Activated B cell treated with CpG ODN at 0.5 μM for 24 hours (primary cell): ENCODE measurements around the gene SEPTIN10. TPM values are rescaled to one million over a fixed set of nuclear protein-coding genes. Genes with fewer than 3 reads are reported as not detected.

Experiments
- ATAC-seq: fragments of 200-7000 bp; cut with Tn5 transposase; one replicate; pipeline ENCODE4 v1.10.0; 2021; ENCODE audit warnings: low read depth, mild to moderate bottlenecking, moderate library complexity
- CTCF ChIA-PET: fragments of 350-600 bp; sonication (Branson Sonifier 250); formaldehyde crosslinking; loops from one replicate; lab custom pipeline; 2021; ENCODE audit warnings: antibody characterized with exemption; lab: Charles Lee
- POLR2A ChIA-PET: fragments of 350-600 bp; sonication (Branson Sonifier 250); formaldehyde crosslinking; loops from one replicate; lab custom pipeline; 2021; ENCODE audit warnings: antibody characterized with exemption; lab: Charles Lee
- DNase-seq: peaks from one replicate; pipeline ENCODE4 v3.0.0; 2022
- H3K27ac Mint-ChIP-seq: one replicate; pipeline ENCODE4 v1.8.0; 2020; ENCODE audit warnings: mixed read lengths
- H3K27me3 Mint-ChIP-seq: one replicate; pipeline ENCODE4 v1.8.0; 2021; ENCODE audit warnings: mixed read lengths
- H3K36me3 Mint-ChIP-seq: one replicate; pipeline ENCODE4 v1.8.0; 2021; ENCODE audit warnings: low read depth, mixed read lengths
- H3K4me1 Mint-ChIP-seq: one replicate; pipeline ENCODE4 v1.8.0; 2021; ENCODE audit warnings: mixed read lengths
- H3K4me3 Mint-ChIP-seq: one replicate; pipeline ENCODE4 v1.8.0; 2020; ENCODE audit warnings: mild to moderate bottlenecking, mixed read lengths
- H3K9me3 Mint-ChIP-seq: one replicate; pipeline ENCODE4 v1.8.0; 2020; ENCODE audit warnings: mixed read lengths
- intact Hi-C: fragments of 100-400 bp; cut with micrococcal nuclease; formaldehyde crosslinking; loops from one replicate; pipeline ENCODE4 v1.15.1; 2024
- total RNA-seq: library from RNA; stranded (reverse); gene quantifications from 2 replicates; pipeline ENCODE4 v1.2.3, GENCODE V29; 2022
- TF ChIP-seq, protein P1 (sequence below): fragments of 200-600 bp; IDR thresholded peaks from one replicate; pipeline ENCODE4 v1.8.0; 2022; ENCODE audit warnings: antibody characterized with exemption, mild to moderate bottlenecking

SEPTIN10 gene
- total RNA-seq, 1 donor from 2014 or later = 0.35 TPM

DNA sequence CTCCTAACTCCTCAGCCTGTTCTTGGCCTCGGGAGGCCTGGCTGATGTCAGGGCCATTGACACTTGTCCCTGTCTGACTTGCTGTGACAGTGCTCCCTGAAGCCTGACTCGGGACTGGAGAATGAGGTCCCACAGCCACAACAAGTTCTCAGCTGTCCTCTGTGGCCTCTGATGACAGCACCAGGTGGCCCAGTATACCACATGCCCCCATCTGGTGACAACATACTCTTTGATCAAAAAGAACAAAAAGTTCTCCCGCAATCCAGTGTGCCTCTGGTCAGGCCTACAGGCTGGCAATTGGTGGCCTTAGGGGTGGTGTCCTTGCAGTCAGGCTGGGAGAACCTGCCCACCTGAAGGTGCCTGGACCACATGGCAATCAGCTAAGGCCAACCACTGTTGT is 102.6 kb downstream of the SEPTIN10 start:
- Mint-ChIP-seq H3K4me3 (no peak overlapping the region), H3K4me1 (no peaks in the 10 kb centered on the region), H3K36me3 (no peaks in the 10 kb centered on the region), H3K27ac (no peak overlapping the region), H3K9me3 (no peaks in the 10 kb centered on the region), H3K27me3 (peaks cover 4% of the 10 kb centered on the region)
- TF ChIP-seq, protein P1, sequence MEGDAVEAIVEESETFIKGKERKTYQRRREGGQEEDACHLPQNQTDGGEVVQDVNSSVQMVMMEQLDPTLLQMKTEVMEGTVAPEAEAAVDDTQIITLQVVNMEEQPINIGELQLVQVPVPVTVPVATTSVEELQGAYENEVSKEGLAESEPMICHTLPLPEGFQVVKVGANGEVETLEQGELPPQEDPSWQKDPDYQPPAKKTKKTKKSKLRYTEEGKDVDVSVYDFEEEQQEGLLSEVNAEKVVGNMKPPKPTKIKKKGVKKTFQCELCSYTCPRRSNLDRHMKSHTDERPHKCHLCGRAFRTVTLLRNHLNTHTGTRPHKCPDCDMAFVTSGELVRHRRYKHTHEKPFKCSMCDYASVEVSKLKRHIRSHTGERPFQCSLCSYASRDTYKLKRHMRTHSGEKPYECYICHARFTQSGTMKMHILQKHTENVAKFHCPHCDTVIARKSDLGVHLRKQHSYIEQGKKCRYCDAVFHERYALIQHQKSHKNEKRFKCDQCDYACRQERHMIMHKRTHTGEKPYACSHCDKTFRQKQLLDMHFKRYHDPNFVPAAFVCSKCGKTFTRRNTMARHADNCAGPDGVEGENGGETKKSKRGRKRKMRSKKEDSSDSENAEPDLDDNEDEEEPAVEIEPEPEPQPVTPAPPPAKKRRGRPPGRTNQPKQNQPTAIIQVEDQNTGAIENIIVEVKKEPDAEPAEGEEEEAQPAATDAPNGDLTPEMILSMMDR = no peak
- CTCF ChIA-PET = interaction anchor here (1.8 to 2.7 kb wide), 2 partner anchors 379 to 383 kb away, joined by 8 to 62 read pairs; partner anchors contain the start of gene SH3RF3
- ATAC-seq = no peak
- POLR2A ChIA-PET = no interaction called here
- DNase-seq = no peak
- intact Hi-C loops = loop anchor here (2.0 kb wide), 2 partner anchors 582 to 656 kb away; no protein-coding TSS in a partner anchor

DNA sequence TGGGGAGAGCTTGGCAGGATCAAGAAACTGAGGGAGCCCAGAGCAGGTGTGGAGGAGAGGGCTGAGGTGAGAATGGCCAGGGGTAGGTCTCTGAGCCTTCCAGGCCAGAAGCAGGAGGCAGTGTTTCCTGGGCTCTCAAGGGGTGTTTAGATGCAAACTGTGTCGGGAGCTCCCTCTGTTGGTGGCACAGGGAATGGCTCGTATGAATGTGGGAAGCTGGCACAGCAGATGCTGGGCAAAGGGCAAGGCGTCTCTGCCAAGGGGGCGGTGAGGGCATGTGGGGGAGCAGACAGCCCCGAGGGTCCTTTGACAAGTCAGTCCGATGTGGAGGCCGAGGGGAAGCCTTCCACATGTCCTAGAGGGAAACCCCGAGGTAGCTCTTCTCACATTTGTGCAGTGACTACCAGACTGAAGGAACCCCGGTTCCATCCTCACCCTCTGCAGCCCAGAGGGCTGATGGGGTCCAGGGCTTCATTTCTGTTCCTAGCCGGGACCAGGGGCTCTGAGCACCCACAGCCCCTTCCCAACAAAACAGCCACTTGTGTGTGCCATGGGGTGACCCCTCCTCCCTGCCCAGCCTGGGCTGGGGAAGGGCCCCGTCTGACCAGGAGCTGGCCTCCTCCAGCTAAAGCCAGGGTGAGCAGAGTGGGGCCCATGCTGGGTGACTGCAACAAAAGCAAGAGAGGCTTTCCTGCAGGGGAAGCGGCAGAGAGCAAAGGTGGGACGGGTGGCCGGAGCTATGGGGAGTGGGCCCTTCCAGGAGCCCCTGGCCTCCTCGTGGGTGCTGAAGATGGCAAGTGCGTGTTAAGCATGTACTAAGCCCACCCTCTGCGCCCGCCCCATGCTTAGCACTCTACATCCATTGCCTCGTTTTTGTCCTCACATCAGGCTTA is 103.4 kb downstream of the SEPTIN10 start:
- H3K9me3 Mint-ChIP-seq = no peaks in the 10 kb centered on the region

DNA sequence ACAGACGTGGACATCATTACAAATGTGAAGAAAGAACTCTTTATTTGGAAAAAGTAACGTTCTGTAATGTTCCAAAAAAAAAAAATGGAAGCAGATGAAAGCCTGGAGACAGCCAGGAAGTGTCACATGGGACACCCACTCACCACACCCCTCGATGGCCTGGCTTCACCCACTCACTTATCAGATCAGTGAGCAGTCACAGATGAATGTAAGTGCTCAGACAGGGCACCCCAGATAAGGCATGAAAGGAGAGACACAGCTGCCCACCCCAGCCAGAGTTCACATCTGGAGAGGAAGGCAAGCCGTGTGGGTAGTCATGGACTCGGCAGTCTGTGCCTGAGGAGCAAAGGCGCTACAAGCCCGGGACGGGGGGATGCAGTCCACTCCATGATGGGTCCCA is 105.2 kb downstream of the SEPTIN10 start:
- POLR2A ChIA-PET = no interaction called here
- H3K36me3 Mint-ChIP-seq = no peaks in the 10 kb centered on the region
- no peak for ATAC-seq
- intact Hi-C loops = no loop called here
- H3K9me3 Mint-ChIP-seq = no peaks in the 10 kb centered on the region
- TF ChIP-seq, protein P1 = no peak
- H3K27ac Mint-ChIP-seq = no peak overlapping the region
- no peak for DNase-seq
- CTCF ChIA-PET = interaction anchor here (0.9 to 2.7 kb wide), 2 partner anchors 77 to 381 kb away, joined by 3 to 62 read pairs; partner anchors contain the start of gene SH3RF3
- H3K4me3 Mint-ChIP-seq = no peak overlapping the region
- peaks cover 4% of the 10 kb centered on the region for H3K27me3 Mint-ChIP-seq
- no peaks in the 10 kb centered on the region for H3K4me1 Mint-ChIP-seq

More for the DNA sequence above, 103.4 kb downstream of the SEPTIN10 start:
- peaks cover 4% of the 10 kb centered on the region for H3K27me3 Mint-ChIP-seq
- no peak overlapping the region for H3K27ac Mint-ChIP-seq
- ChIA-PET POLR2A (interaction anchor here (1.0 kb wide), 1 partner anchor 382 kb away, joined by 4 read pairs; no protein-coding TSS in a partner anchor), CTCF (interaction anchor here (0.6 to 2.7 kb wide), 12 partner anchors 8 to 582 kb away, joined by 3 to 62 read pairs (median 4); partner anchors contain the start of gene SH3RF3)
- no peak overlapping the region for H3K4me3 Mint-ChIP-seq
- intact Hi-C loops = loop anchor here (2.0 kb wide), 2 partner anchors 582 to 656 kb away; no protein-coding TSS in a partner anchor
- H3K36me3 Mint-ChIP-seq = no peaks in the 10 kb centered on the region
- TF ChIP-seq, protein P1 = no peak
- ATAC-seq (peak; percentile 77), DNase-seq (peak; percentile 59)
- H3K4me1 Mint-ChIP-seq = no peaks in the 10 kb centered on the region

DNA sequence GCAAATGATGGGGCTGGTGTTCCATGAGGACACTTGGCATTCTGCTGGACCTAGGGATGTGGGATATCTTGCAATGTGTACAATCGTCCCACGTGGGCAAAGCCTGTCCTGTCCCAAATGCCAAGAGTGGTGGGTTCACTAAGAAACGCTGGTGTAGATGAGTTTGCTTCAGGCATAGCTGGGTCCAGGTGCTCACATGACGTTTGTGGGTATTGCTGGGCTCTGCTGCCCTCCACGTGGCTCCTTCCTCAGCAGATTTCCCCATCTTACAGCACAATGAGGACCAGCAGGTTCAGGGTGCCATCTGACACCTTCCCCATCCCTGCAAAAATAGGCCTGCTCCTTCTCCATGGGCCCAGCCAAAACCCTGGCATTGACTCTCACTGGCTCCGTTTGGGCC is 105.9 kb downstream of the SEPTIN10 start:
- Mint-ChIP-seq H3K36me3 (no peaks in the 10 kb centered on the region), H3K4me3 (no peak overlapping the region), H3K4me1 (no peaks in the 10 kb centered on the region), H3K27me3 (peaks cover 4% of the 10 kb centered on the region), H3K9me3 (no peaks in the 10 kb centered on the region), H3K27ac (no peak overlapping the region)
- ATAC-seq (no peak), DNase-seq (no peak)
- TF ChIP-seq, protein P1 = no peak
- intact Hi-C loops = no loop called here
- POLR2A ChIA-PET = no interaction called here
- CTCF ChIA-PET = no interaction called here

DNA sequence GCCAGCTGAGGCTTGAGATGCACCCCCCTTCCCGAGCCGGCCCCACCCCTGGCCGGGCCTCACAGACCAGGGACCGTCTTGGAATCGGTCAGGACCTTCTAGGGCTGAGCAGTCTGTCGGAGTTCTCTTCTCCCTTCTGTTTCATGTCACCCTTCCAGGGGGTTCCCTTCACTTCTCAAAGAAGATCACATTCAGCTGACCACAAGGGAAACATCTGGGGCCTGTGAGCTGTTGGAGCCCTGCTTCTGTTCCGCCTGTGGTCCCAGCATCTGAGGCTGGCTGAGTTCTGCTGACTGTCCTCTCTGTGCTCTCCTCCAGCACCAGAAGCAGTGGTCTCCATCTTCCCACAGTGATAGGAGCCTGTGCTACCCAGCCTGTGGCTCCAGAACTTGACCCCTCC is 106.5 kb downstream of the SEPTIN10 start:
- Mint-ChIP-seq H3K27ac (no peak overlapping the region), H3K36me3 (no peaks in the 10 kb centered on the region), H3K4me1 (no peaks in the 10 kb centered on the region), H3K4me3 (no peak overlapping the region), H3K27me3 (peaks cover 4% of the 10 kb centered on the region), H3K9me3 (no peaks in the 10 kb centered on the region)
- ChIA-PET CTCF (no interaction called here), POLR2A (no interaction called here)
- intact Hi-C loops = no loop called here
- ATAC-seq (no peak), DNase-seq (no peak)
- TF ChIP-seq, protein P1 = no peak
